ENCODE measurements around the gene ANXA9.
A peak's percentile ranks its signal among the peaks of the same experiment; 100 is the strongest.

Gene ANXA9

GRCh38 chr1:151005729-151006319, 23.7 kb downstream of the ANXA9 start:
- TF ChIP-seq SIN3A (IDR thresholded peaks at IDR 0.05; ENCODE audit: borderline replicate concordance, insufficient read depth, low read length) (no peak), REST (IDR thresholded peaks at IDR 0.05; ENCODE audit: insufficient read depth in 1 of 2, low read depth in 2 of 2, low read length in 2 of 2) (no peak), POLR2AphosphoS5 (IDR thresholded peaks at IDR 0.05; ENCODE audit: low read depth, low read length) (no peak), TAF1 (IDR thresholded peaks at IDR 0.05; ENCODE audit: borderline replicate concordance, insufficient read depth, low read length) (no peak), FOXP2 (optimal IDR thresholded peaks at IDR 0.05; ENCODE audit: borderline replicate concordance, extremely low read depth, extremely low read length, insufficient read depth) (no peak)

- peak; percentile 56; the same call in 1 of the 2 replicates for TF ChIP-seq POLR2AphosphoS5 (IDR thresholded peaks at IDR 0.05; ENCODE audit: low read depth, low read length)
- peak; percentile 48 to 81; a peak in 2 of 4 replicates for TF ChIP-seq REST (IDR thresholded peaks at IDR 0.05; ENCODE audit: insufficient read depth in 1 of 2, low read depth in 2 of 2, low read length in 2 of 2)
- no peak for TF ChIP-seq SIN3A (IDR thresholded peaks at IDR 0.05; ENCODE audit: borderline replicate concordance, insufficient read depth, low read length)
Observed at GRCh38 chr1:151006327-151007052, 24.4 kb downstream of the ANXA9 start, which contains the start of gene MINDY1. MINDY1 (minus strand) TSS chr1:151006902; CDS start chr1:151002617, 4,285 bp downstream.

- no peak for TF ChIP-seq SIN3A (IDR thresholded peaks at IDR 0.05; ENCODE audit: borderline replicate concordance, insufficient read depth, low read length)
- no peak for TF ChIP-seq POLR2AphosphoS5 (IDR thresholded peaks at IDR 0.05; ENCODE audit: low read depth, low read length)
- TF ChIP-seq TAF1 (IDR thresholded peaks at IDR 0.05; ENCODE audit: borderline replicate concordance, insufficient read depth, low read length): no peak
- TF ChIP-seq REST (IDR thresholded peaks at IDR 0.05; ENCODE audit: insufficient read depth in 1 of 2, low read depth in 2 of 2, low read length in 2 of 2): no peak
- no peak for TF ChIP-seq FOXP2 (optimal IDR thresholded peaks at IDR 0.05; ENCODE audit: borderline replicate concordance, extremely low read depth, extremely low read length, insufficient read depth)
Observed at GRCh38 chr1:151007853-151008243, 25.8 kb downstream of the ANXA9 start.

- TF ChIP-seq REST (IDR thresholded peaks at IDR 0.05; ENCODE audit: insufficient read depth in 1 of 2, low read depth in 2 of 2, low read length in 2 of 2) (no peak), TAF1 (IDR thresholded peaks at IDR 0.05; ENCODE audit: borderline replicate concordance, insufficient read depth, low read length) (no peak), POLR2AphosphoS5 (IDR thresholded peaks at IDR 0.05; ENCODE audit: low read depth, low read length) (peak; percentile 58), FOXP2 (optimal IDR thresholded peaks at IDR 0.05; ENCODE audit: borderline replicate concordance, extremely low read depth, extremely low read length, insufficient read depth) (peak; percentile 93), SIN3A (IDR thresholded peaks at IDR 0.05; ENCODE audit: borderline replicate concordance, insufficient read depth, low read length) (no peak)
Observed at GRCh38 chr1:151008244-151009205, 26.4 kb downstream of the ANXA9 start, which contains the start of gene PRUNE1. PRUNE1 (plus strand) TSS chr1:151008449; CDS start chr1:151008633, 184 bp downstream.

Measured in PFSK-1 (cell line).